GM19328 (cell line): ENCODE data around the gene AZU1.
"Not testable (repeated sequence)": the region's sequence is repeated elsewhere in the genome, so short reads cannot be mapped to it uniquely, and the experiment has no call there.

ENCODE experiments used
- ATAC-seq: cut with Tn5 transposase; IDR thresholded peaks from one replicate; pipeline ENCODE4 v1.9.1; 2021; ENCODE audit warnings: mild to moderate bottlenecking, moderate library complexity; ENCODE audit not compliant: unreplicated experiment

The AZU1 gene

GRCh38 chr19:869245-870177, 41.9 kb downstream of the AZU1 start:
- no peak for ATAC-seq

- ATAC-seq = no peak
These were observed 42.7 kb downstream of the AZU1 start for GRCh38 chr19:870314-870713.

GRCh38 chr19:870963-871401, 43.3 kb downstream of the AZU1 start:
- no peak for ATAC-seq

- ATAC-seq = no peak
These were observed 44.0 kb downstream of the AZU1 start for GRCh38 chr19:871446-872265.

- no peak for ATAC-seq
These were observed 44.8 kb downstream of the AZU1 start for GRCh38 chr19:872266-872951.

GRCh38 chr19:873084-873483, 45.4 kb downstream of the AZU1 start:
- ATAC-seq = no peak

- no peak for ATAC-seq
These were observed 46.0 kb downstream of the AZU1 start for GRCh38 chr19:873561-874041.

GRCh38 chr19:875265-875879, 47.7 kb downstream of the AZU1 start:
- ATAC-seq = no peak

- ATAC-seq = no peak
These were observed 48.5 kb downstream of the AZU1 start for GRCh38 chr19:876089-876488.

GRCh38 chr19:876780-877314, 49.2 kb downstream of the AZU1 start:
- no peak for ATAC-seq

GRCh38 chr19:877992-878660, 50.5 kb downstream of the AZU1 start:
- not testable (repeated sequence) for ATAC-seq

GRCh38 chr19:878751-879561, 51.3 kb downstream of the AZU1 start:
- ATAC-seq = not testable (repeated sequence)

- ATAC-seq = no peak
These were observed 52.2 kb downstream of the AZU1 start for GRCh38 chr19:879711-880438.
